ENCODE results near the gene MBIP.

MBIP gene

GRCh38 chr14:36302823-36303222 lies 17.6 kb downstream of the MBIP start:
- H3F3A ChIP-seq (ENCODE audit: insufficient read depth, low read length) = no peaks in the 10 kb centered on the region
- no peaks in the 10 kb centered on the region for H3K4me1 ChIP-seq (ENCODE audit: low read length)
- H3K27me3 ChIP-seq (replicated peaks; ENCODE audit: insufficient read depth, low read length) = no peaks in the 10 kb centered on the region
- no peak overlapping the region for H3K9ac ChIP-seq (ENCODE audit: low read length)
- H4K20me1 ChIP-seq (ENCODE audit: insufficient read depth, low read length) = no peaks in the 10 kb centered on the region
- H3K9me3 ChIP-seq (replicated peaks; ENCODE audit: insufficient read depth, low read length) = no peaks in the 10 kb centered on the region
- DNase-seq = no peak
- no peaks in the 10 kb centered on the region for H3K9me2 ChIP-seq (replicated peaks; ENCODE audit: insufficient read depth, low read length)
- peaks cover 3% of the 10 kb centered on the region; the same call in 1 of the 2 replicates for H3K36me3 ChIP-seq (replicated peaks; ENCODE audit: insufficient read depth, low read length)
- no peaks in the 10 kb centered on the region for H3K79me2 ChIP-seq (ENCODE audit: low read length)
- no peak overlapping the region for H2AFZ ChIP-seq (ENCODE audit: low read length)
- TF ChIP-seq EZH2 (optimal IDR thresholded peaks at IDR 0.05; ENCODE audit: low read depth, low read length) = no peak
- TF ChIP-seq EZH2phosphoT487 (IDR thresholded peaks at IDR 0.05; ENCODE audit: low read length) = no peak
- no peak for TF ChIP-seq CTCF (IDR thresholded peaks at IDR 0.05; ENCODE audit: low read length)
- H3K4me2 ChIP-seq (ENCODE audit: low read depth, low read length) = no peak overlapping the region
- no peak overlapping the region for H3K27ac ChIP-seq (ENCODE audit: low read length)
- H3K4me3 ChIP-seq (ENCODE audit: low read length) = no peak overlapping the region

GRCh38 chr14:36301159-36301558 lies 19.3 kb downstream of the MBIP start:
- Histone ChIP-seq H3K4me2 (ENCODE audit: low read depth, low read length) (no peak overlapping the region), H3K9ac (ENCODE audit: low read length) (no peak overlapping the region), H3F3A (ENCODE audit: insufficient read depth, low read length) (no peaks in the 10 kb centered on the region), H3K9me3 (replicated peaks; ENCODE audit: insufficient read depth, low read length) (no peaks in the 10 kb centered on the region), H3K4me1 (ENCODE audit: low read length) (no peaks in the 10 kb centered on the region), H4K20me1 (ENCODE audit: insufficient read depth, low read length) (no peaks in the 10 kb centered on the region), H3K4me3 (ENCODE audit: low read length) (no peak overlapping the region), H3K36me3 (replicated peaks; ENCODE audit: insufficient read depth, low read length) (peaks cover 3% of the 10 kb centered on the region; the same call in 1 of the 2 replicates), H3K9me2 (replicated peaks; ENCODE audit: insufficient read depth, low read length) (no peaks in the 10 kb centered on the region), H3K27ac (ENCODE audit: low read length) (no peak overlapping the region), H3K27me3 (replicated peaks; ENCODE audit: insufficient read depth, low read length) (no peaks in the 10 kb centered on the region), H3K79me2 (ENCODE audit: low read length) (no peaks in the 10 kb centered on the region), H2AFZ (ENCODE audit: low read length) (no peak overlapping the region)
- no peak for DNase-seq
- no peak for TF ChIP-seq CTCF (IDR thresholded peaks at IDR 0.05; ENCODE audit: low read length)
- TF ChIP-seq EZH2phosphoT487 (IDR thresholded peaks at IDR 0.05; ENCODE audit: low read length) = no peak
- no peak for TF ChIP-seq EZH2 (optimal IDR thresholded peaks at IDR 0.05; ENCODE audit: low read depth, low read length)

- no peaks in the 10 kb centered on the region for H3K4me1 ChIP-seq (ENCODE audit: low read length)
- no peak overlapping the region for H3K4me2 ChIP-seq (ENCODE audit: low read depth, low read length)
- TF ChIP-seq CTCF (IDR thresholded peaks at IDR 0.05; ENCODE audit: low read length) (no peak), EZH2 (optimal IDR thresholded peaks at IDR 0.05; ENCODE audit: low read depth, low read length) (no peak), EZH2phosphoT487 (IDR thresholded peaks at IDR 0.05; ENCODE audit: low read length) (no peak)
Observed at GRCh38 chr14:36300337-36300736, 20.1 kb downstream of the MBIP start.

More at GRCh38 chr14:36300337-36300736, 20.1 kb downstream of the MBIP start:
- H3K4me3 ChIP-seq (ENCODE audit: low read length) = no peak overlapping the region
- no peak overlapping the region for H2AFZ ChIP-seq (ENCODE audit: low read length)
- no peaks in the 10 kb centered on the region for H3K9me2 ChIP-seq (replicated peaks; ENCODE audit: insufficient read depth, low read length)
- H4K20me1 ChIP-seq (ENCODE audit: insufficient read depth, low read length) = no peaks in the 10 kb centered on the region
- H3K27me3 ChIP-seq (replicated peaks; ENCODE audit: insufficient read depth, low read length) = no peaks in the 10 kb centered on the region
- H3K79me2 ChIP-seq (ENCODE audit: low read length) = no peaks in the 10 kb centered on the region
- DNase-seq = no peak
- H3F3A ChIP-seq (ENCODE audit: insufficient read depth, low read length) = no peaks in the 10 kb centered on the region
- peaks cover 3% of the 10 kb centered on the region; the same call in 1 of the 2 replicates for H3K36me3 ChIP-seq (replicated peaks; ENCODE audit: insufficient read depth, low read length)
- H3K27ac ChIP-seq (ENCODE audit: low read length) = no peak overlapping the region
- no peaks in the 10 kb centered on the region for H3K9me3 ChIP-seq (replicated peaks; ENCODE audit: insufficient read depth, low read length)
- H3K9ac ChIP-seq (ENCODE audit: low read length) = no peak overlapping the region
